ENCODE data around the gene SLPI. TPM values are rescaled to one million over a fixed set of nuclear protein-coding genes. Genes with fewer than 3 reads are reported as not detected.

SLPI gene
- total RNA-seq, 1 experiment from 2014 or later = 207 TPM

DNA sequence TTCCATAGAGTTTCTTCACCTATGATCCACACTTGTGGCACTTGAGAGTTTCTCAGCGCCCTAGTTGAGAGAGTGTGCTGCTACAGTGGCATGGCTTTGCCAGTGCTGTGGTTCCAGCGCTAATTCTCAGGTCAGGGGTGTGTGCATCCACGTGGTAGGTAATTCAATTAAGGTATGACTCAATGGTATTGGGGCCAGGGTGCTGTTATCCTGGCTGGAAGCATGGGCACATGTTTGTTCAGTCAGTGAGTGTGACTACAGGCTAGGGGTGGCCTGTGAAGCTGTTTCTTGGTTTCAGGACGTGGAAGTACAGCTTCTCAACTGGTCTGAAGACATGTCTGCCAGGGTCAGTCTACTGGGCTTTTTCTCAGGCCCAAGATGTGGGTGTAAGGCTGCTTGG is 36.2 kb downstream of the SLPI start:
- POLR2A ChIA-PET (ENCODE audit: unreplicated experiment) = no interaction called here
- H3K9ac ChIP-seq (ENCODE audit: low read length) = no peak overlapping the region
- no peak for TF ChIP-seq EZH2 (IDR thresholded peaks at IDR 0.05; ENCODE audit: low read length, unreplicated experiment)
- no peak for TF ChIP-seq EZH2phosphoT487 (IDR thresholded peaks at IDR 0.05; ENCODE audit: borderline replicate concordance, low read length)
- TF ChIP-seq, protein P1, sequence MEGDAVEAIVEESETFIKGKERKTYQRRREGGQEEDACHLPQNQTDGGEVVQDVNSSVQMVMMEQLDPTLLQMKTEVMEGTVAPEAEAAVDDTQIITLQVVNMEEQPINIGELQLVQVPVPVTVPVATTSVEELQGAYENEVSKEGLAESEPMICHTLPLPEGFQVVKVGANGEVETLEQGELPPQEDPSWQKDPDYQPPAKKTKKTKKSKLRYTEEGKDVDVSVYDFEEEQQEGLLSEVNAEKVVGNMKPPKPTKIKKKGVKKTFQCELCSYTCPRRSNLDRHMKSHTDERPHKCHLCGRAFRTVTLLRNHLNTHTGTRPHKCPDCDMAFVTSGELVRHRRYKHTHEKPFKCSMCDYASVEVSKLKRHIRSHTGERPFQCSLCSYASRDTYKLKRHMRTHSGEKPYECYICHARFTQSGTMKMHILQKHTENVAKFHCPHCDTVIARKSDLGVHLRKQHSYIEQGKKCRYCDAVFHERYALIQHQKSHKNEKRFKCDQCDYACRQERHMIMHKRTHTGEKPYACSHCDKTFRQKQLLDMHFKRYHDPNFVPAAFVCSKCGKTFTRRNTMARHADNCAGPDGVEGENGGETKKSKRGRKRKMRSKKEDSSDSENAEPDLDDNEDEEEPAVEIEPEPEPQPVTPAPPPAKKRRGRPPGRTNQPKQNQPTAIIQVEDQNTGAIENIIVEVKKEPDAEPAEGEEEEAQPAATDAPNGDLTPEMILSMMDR (conservative IDR thresholded peaks at IDR 0.05; ENCODE audit: low read depth, low read length) = no peak
- no peak overlapping the region for H2AFZ ChIP-seq (ENCODE audit: low read length)
- CTCF ChIA-PET = interaction anchor here (0.7 kb wide), 1 partner anchor 76 kb away, joined by 3 read pairs; no protein-coding TSS in a partner anchor
- BruUV-seq (replicated peaks) = no TSS peak
- H3K36me3 ChIP-seq (ENCODE audit: low read depth, low read length) = no peaks in the 10 kb centered on the region
- ATAC-seq (no peak), DNase-seq (no peak)
- no peaks in the 10 kb centered on the region for H3K4me1 ChIP-seq (ENCODE audit: insufficient read depth, low read length)
- no peak overlapping the region for H3K4me2 ChIP-seq (ENCODE audit: low read length)
- H3K79me2 ChIP-seq (ENCODE audit: low read length) = no peaks in the 10 kb centered on the region
- H3K9me3 ChIP-seq (ENCODE audit: low read length) = no peaks in the 10 kb centered on the region
- no peaks in the 10 kb centered on the region for H3F3A ChIP-seq (ENCODE audit: low read length, unreplicated experiment)
- no peak overlapping the region for H3K27ac ChIP-seq (ENCODE audit: low read length)
- intact Hi-C loops (cut with micrococcal nuclease) = no loop called here
- H4K20me1 ChIP-seq (ENCODE audit: low read length) = no peaks in the 10 kb centered on the region
- H3K9me2 ChIP-seq (replicated peaks; ENCODE audit: low read length) = no peaks in the 10 kb centered on the region
- H3K4me3 ChIP-seq (ENCODE audit: low read length) = no peak overlapping the region
- H3K27me3 ChIP-seq (ENCODE audit: low read length) = no peaks in the 10 kb centered on the region

DNA sequence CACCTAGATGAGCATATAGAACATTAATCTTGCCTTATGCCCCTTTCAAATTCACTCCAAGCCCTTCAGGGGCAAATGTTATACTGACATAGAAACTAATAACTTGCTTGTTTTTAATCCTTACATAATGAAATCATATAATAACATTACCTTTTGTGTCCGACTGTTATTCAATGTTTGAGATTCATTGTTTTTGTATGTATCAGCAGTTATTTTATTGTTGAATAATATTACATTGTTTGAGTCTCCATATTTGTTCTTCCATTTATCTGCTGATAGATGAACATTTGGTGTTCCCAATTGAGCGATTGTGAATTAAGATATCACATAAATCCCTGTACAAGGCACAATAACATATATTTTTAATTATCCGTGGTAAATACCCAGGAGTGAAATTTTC is 41.5 kb downstream of the SLPI start:
- intact Hi-C loops (cut with micrococcal nuclease) = no loop called here

More for the DNA sequence above, 41.5 kb downstream of the SLPI start:
- Histone ChIP-seq H3K9ac (ENCODE audit: low read length) (no peak overlapping the region), H3K4me1 (ENCODE audit: insufficient read depth, low read length) (no peaks in the 10 kb centered on the region), H4K20me1 (ENCODE audit: low read length) (no peaks in the 10 kb centered on the region), H3K27me3 (ENCODE audit: low read length) (0 out of 2 replicates have a peak, but pooled peaks cover 3% of the 10 kb centered on the region), H3K4me2 (ENCODE audit: low read length) (no peak overlapping the region), H3K9me2 (replicated peaks; ENCODE audit: low read length) (no peaks in the 10 kb centered on the region), H3K9me3 (ENCODE audit: low read length) (no peaks in the 10 kb centered on the region), H3F3A (ENCODE audit: low read length, unreplicated experiment) (no peaks in the 10 kb centered on the region), H3K79me2 (ENCODE audit: low read length) (no peaks in the 10 kb centered on the region), H3K36me3 (ENCODE audit: low read depth, low read length) (no peaks in the 10 kb centered on the region), H3K4me3 (ENCODE audit: low read length) (no peak overlapping the region), H3K27ac (ENCODE audit: low read length) (no peak overlapping the region), H2AFZ (ENCODE audit: low read length) (no peak overlapping the region)
- TF ChIP-seq, protein P1 (conservative IDR thresholded peaks at IDR 0.05; ENCODE audit: low read depth, low read length) = no peak
- no peak for TF ChIP-seq EZH2phosphoT487 (IDR thresholded peaks at IDR 0.05; ENCODE audit: borderline replicate concordance, low read length)
- TF ChIP-seq EZH2 (IDR thresholded peaks at IDR 0.05; ENCODE audit: low read length, unreplicated experiment) = no peak
- CTCF ChIA-PET = no interaction called here
- BruUV-seq (replicated peaks) = no TSS peak
- DNase-seq (no peak), ATAC-seq (no peak)
- POLR2A ChIA-PET (ENCODE audit: unreplicated experiment) = no interaction called here
